Measurements from ENCODE around the gene YOD1. TPM values are rescaled to one million over a fixed set of nuclear protein-coding genes. Genes with fewer than 3 reads are reported as not detected.

The YOD1 gene
- total RNA-seq, 1 experiment from 2014 or later, result 19.2 TPM

DNA sequence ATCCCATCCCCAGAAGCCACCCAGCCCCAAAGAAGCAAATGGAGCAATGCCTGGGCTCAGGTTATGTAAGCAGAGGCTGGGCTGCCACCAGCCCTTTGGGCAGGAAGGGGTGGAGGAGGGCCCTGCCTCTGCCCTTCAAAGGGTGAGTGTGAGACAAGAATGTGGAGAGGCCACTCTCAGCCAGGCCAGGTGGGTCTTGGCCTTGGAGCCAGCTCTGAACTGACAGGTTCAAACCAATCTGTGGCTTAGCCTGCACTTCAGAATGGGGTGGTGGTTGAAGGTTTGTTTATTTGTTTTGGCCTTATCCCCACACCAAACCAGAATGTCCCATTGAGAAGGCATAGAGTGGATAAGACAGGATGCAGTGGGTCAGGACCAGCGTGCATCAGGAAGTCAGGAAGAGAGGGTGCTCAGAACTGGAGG, 48.3 kb downstream of the YOD1 start:
- Mint-ChIP-seq H3K27me3 (ENCODE audit: insufficient read depth, unreplicated experiment) (no peaks in the 10 kb centered on the region), H3K27ac (ENCODE audit: low read depth, unreplicated experiment) (peak overlapping the region; percentile 75), H3K9me3 (ENCODE audit: unreplicated experiment) (peaks cover 4% of the 10 kb centered on the region), H3K4me1 (ENCODE audit: insufficient read depth, unreplicated experiment) (peaks cover 56% of the 10 kb centered on the region), H3K36me3 (ENCODE audit: insufficient read depth, unreplicated experiment) (peaks cover 6% of the 10 kb centered on the region), H3K4me3 (ENCODE audit: unreplicated experiment) (no peak overlapping the region)
- intact Hi-C loops (cut with micrococcal nuclease), result no loop called here
- TF ChIP-seq, protein P1, sequence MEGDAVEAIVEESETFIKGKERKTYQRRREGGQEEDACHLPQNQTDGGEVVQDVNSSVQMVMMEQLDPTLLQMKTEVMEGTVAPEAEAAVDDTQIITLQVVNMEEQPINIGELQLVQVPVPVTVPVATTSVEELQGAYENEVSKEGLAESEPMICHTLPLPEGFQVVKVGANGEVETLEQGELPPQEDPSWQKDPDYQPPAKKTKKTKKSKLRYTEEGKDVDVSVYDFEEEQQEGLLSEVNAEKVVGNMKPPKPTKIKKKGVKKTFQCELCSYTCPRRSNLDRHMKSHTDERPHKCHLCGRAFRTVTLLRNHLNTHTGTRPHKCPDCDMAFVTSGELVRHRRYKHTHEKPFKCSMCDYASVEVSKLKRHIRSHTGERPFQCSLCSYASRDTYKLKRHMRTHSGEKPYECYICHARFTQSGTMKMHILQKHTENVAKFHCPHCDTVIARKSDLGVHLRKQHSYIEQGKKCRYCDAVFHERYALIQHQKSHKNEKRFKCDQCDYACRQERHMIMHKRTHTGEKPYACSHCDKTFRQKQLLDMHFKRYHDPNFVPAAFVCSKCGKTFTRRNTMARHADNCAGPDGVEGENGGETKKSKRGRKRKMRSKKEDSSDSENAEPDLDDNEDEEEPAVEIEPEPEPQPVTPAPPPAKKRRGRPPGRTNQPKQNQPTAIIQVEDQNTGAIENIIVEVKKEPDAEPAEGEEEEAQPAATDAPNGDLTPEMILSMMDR (IDR thresholded peaks at IDR 0.05; ENCODE audit: unreplicated experiment), result no peak
- POLR2A ChIA-PET, result interaction anchor here (0.6 to 26.6 kb wide), 6 partner anchors 8 to 319 kb away, joined by 3 to 936 read pairs (median 4); partner anchors contain the start of genes C1orf116 and CD55
- CTCF ChIA-PET, result interaction anchor here (0.6 to 11.4 kb wide), 10 partner anchors 10 to 403 kb away, joined by 3 to 280 read pairs (median 6); partner anchors contain the start of genes C1orf116 and FCAMR
- peak; percentile 95 for DNase-seq (ENCODE audit: unreplicated experiment)
- BruUV-seq (replicated peaks), result no TSS peak

- CTCF ChIA-PET, result interaction anchor here (0.8 to 1.8 kb wide), 5 partner anchors 19 to 90 kb away, joined by 3 to 17 read pairs (median 3); no protein-coding TSS in a partner anchor
- TF ChIP-seq, protein P1 (IDR thresholded peaks at IDR 0.05; ENCODE audit: unreplicated experiment), result no peak
- peaks cover 6% of the 10 kb centered on the region for H3K36me3 Mint-ChIP-seq (ENCODE audit: insufficient read depth, unreplicated experiment)
- no TSS peak for BruUV-seq (replicated peaks)
- intact Hi-C loops (cut with micrococcal nuclease), result no loop called here
- peak; percentile 50 for DNase-seq (ENCODE audit: unreplicated experiment)
- H3K9me3 Mint-ChIP-seq (ENCODE audit: unreplicated experiment), result no peaks in the 10 kb centered on the region
- no peaks in the 10 kb centered on the region for H3K27me3 Mint-ChIP-seq (ENCODE audit: insufficient read depth, unreplicated experiment)
- no peak overlapping the region for H3K4me3 Mint-ChIP-seq (ENCODE audit: unreplicated experiment)
- peaks cover 45% of the 10 kb centered on the region for H3K4me1 Mint-ChIP-seq (ENCODE audit: insufficient read depth, unreplicated experiment)
- H3K27ac Mint-ChIP-seq (ENCODE audit: low read depth, unreplicated experiment), result peak overlapping the region; percentile 75
- POLR2A ChIA-PET, result interaction anchor here (0.6 to 26.6 kb wide), 4 partner anchors 9 to 706 kb away, joined by 3 to 936 read pairs (median 3); partner anchors contain the start of gene C1orf116
Observed at GRCh38 chr1:207001492-207002245, 49.3 kb downstream of the YOD1 start.

- ChIA-PET POLR2A (interaction anchor here (0.7 to 26.6 kb wide), 4 partner anchors 19 to 366 kb away, joined by 3 to 936 read pairs (median 4); partner anchors contain the start of gene C1orf116), CTCF (interaction anchor here (0.6 to 1.8 kb wide), 2 partner anchors 18 to 367 kb away, joined by 5 to 17 read pairs; no protein-coding TSS in a partner anchor)
- Mint-ChIP-seq H3K4me1 (ENCODE audit: insufficient read depth, unreplicated experiment) (peaks cover 36% of the 10 kb centered on the region), H3K36me3 (ENCODE audit: insufficient read depth, unreplicated experiment) (peaks cover 6% of the 10 kb centered on the region), H3K4me3 (ENCODE audit: unreplicated experiment) (no peak overlapping the region), H3K27ac (ENCODE audit: low read depth, unreplicated experiment) (no peak overlapping the region), H3K9me3 (ENCODE audit: unreplicated experiment) (no peaks in the 10 kb centered on the region), H3K27me3 (ENCODE audit: insufficient read depth, unreplicated experiment) (no peaks in the 10 kb centered on the region)
- BruUV-seq (replicated peaks), result no TSS peak
- no peak for DNase-seq (ENCODE audit: unreplicated experiment)
- TF ChIP-seq, protein P1 (IDR thresholded peaks at IDR 0.05; ENCODE audit: unreplicated experiment), result no peak
- intact Hi-C loops (cut with micrococcal nuclease), result no loop called here
Observed at GRCh38 chr1:207000651-207001291, 50.2 kb downstream of the YOD1 start.

DNA sequence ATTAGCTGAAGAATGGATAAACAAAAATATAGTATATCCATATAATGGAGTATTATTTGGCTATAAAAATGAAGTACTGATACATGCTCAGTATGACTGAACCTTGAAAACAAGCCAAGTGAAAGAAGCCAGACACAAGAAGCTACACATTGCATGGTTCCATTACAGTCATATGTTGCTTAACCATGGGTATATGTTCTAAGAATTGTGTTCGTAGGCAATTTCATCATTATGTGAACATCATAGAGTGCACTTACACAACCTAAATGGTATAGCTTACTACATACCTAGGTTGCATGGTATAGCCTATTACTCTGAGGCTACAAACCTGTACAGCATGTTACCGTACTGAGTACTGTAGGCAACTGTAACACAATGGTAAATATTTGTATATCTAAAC, 52.2 kb downstream of the YOD1 start:
- TF ChIP-seq, protein P1 (IDR thresholded peaks at IDR 0.05; ENCODE audit: unreplicated experiment), result no peak
- no TSS peak for BruUV-seq (replicated peaks)
- intact Hi-C loops (cut with micrococcal nuclease), result no loop called here
- POLR2A ChIA-PET, result interaction anchor here (0.6 to 26.6 kb wide), 5 partner anchors 8 to 203 kb away, joined by 3 to 936 read pairs (median 3); partner anchors contain the start of genes C1orf116 and PFKFB2
- Mint-ChIP-seq H3K36me3 (ENCODE audit: insufficient read depth, unreplicated experiment) (peaks cover 6% of the 10 kb centered on the region), H3K27ac (ENCODE audit: low read depth, unreplicated experiment) (no peak overlapping the region), H3K4me3 (ENCODE audit: unreplicated experiment) (no peak overlapping the region), H3K4me1 (ENCODE audit: insufficient read depth, unreplicated experiment) (peaks cover 26% of the 10 kb centered on the region), H3K27me3 (ENCODE audit: insufficient read depth, unreplicated experiment) (no peaks in the 10 kb centered on the region), H3K9me3 (ENCODE audit: unreplicated experiment) (no peaks in the 10 kb centered on the region)
- DNase-seq (ENCODE audit: unreplicated experiment), result peak; percentile 78
- CTCF ChIA-PET, result interaction anchor here (1.7 to 2.0 kb wide), 2 partner anchors 16 to 21 kb away, joined by 6 to 12 read pairs; no protein-coding TSS in a partner anchor

Data from MCF 10A (cell line).